Anterior cingulate cortex (tissue), 58 donors: ENCODE results near the gene ELP4.

Experiments
- DNase-seq, 58 donors: peaks; one replicate each; lab custom pipeline; 2025; lab: John Stamatoyannopoulos, UW

Gene ELP4

GRCh38 chr11:31806928-31807798, 297.6 kb downstream of the ELP4 start:
- DNase-seq = no peak

- DNase-seq = no peak
Measured at GRCh38 chr11:31807799-31808667, 298.5 kb downstream of the ELP4 start.

- DNase-seq = no peak
Measured at GRCh38 chr11:31808721-31809540, 299.4 kb downstream of the ELP4 start.

- DNase-seq = no peak
Measured at GRCh38 chr11:31809541-31809856, 299.9 kb downstream of the ELP4 start.

GRCh38 chr11:31809857-31810778, 300.6 kb downstream of the ELP4 start:
- no peak for DNase-seq

GRCh38 chr11:31810779-31811647, 301.4 kb downstream of the ELP4 start, which contains the start of gene PAX6:
PAX6 (minus strand) TSS chr11:31811322; CDS start chr11:31806411, 4,911 bp downstream.
- peak in 53 of 58 donors; percentile 28 to 93 (median 74) for DNase-seq

- DNase-seq = peak in 2 of 58 donors; percentile 37 to 43
Measured at GRCh38 chr11:31812383-31813381, 303.1 kb downstream of the ELP4 start.

GRCh38 chr11:31813391-31814175, 304.0 kb downstream of the ELP4 start:
- DNase-seq = peak in 6 of 58 donors; percentile 24 to 63 (median 46)

GRCh38 chr11:31814176-31814868, 304.8 kb downstream of the ELP4 start:
- DNase-seq = peak in 5 of 58 donors; percentile 18 to 64 (median 62)

GRCh38 chr11:31815711-31816467, 306.3 kb downstream of the ELP4 start:
- DNase-seq = peak in 1 of 58 donors; percentile 26

GRCh38 chr11:31816468-31817053, 307.0 kb downstream of the ELP4 start:
- DNase-seq = no peak

GRCh38 chr11:31817054-31817620, 307.6 kb downstream of the ELP4 start:
- DNase-seq = no peak

- peak in 26 of 58 donors; percentile 22 to 71 (median 57) for DNase-seq
Measured at GRCh38 chr11:31817621-31818424, 308.3 kb downstream of the ELP4 start.
